Lung (tissue), 12 donors: ENCODE data around the gene PCDH17. TPM values are rescaled to one million over a fixed set of nuclear protein-coding genes. Genes with fewer than 3 reads are reported as not detected.

ENCODE experiments used
- ATAC-seq: fragments of 200-7000 bp; cut with Tn5 transposase; one replicate; pipeline ENCODE4 v1.9.1; 2020; ENCODE audit warnings: moderate number of reproducible peaks; ENCODE audit not compliant: insufficient read depth, low FRiP score
- DNase-seq, 3 donors: peaks; one replicate each; pipeline ENCODE4 v3.0.0-alpha.2; 2013 to 2017
- H3K27ac ChIP-seq, 2 donors: one replicate each; pipeline ENCODE4 v1.5.1; 2013; ENCODE audit warnings: mild to moderate bottlenecking in 2 of 2, moderate library complexity in 2 of 2, control low read depth in 1 of 2, inconsistent platforms in 1 of 2, low read depth in 1 of 2, low read length in 1 of 2
- H3K27me3 ChIP-seq, 3 donors: one replicate each; pipeline ENCODE4 v1.5.1; 2013; ENCODE audit warnings: low read length in 2 of 3; ENCODE audit not compliant: control insufficient read depth in 3 of 3, insufficient read depth in 3 of 3
- H3K36me3 ChIP-seq, 4 donors: one replicate each; pipeline ENCODE4 v1.5.1; 2013; ENCODE audit warnings: low read length in 4 of 4, mild to moderate bottlenecking in 1 of 4, moderate library complexity in 1 of 4; ENCODE audit not compliant: control insufficient read depth in 4 of 4, insufficient read depth in 4 of 4
- H3K4me1 ChIP-seq, 5 donors: one replicate each; pipeline ENCODE4 v1.5.1; 2013; ENCODE audit warnings: low read length in 5 of 5, mild to moderate bottlenecking in 2 of 5, moderate library complexity in 1 of 5; ENCODE audit not compliant: control insufficient read depth in 5 of 5, insufficient read depth in 5 of 5
- H3K4me3 ChIP-seq: one replicate; pipeline ENCODE4 v1.5.1; 2013; ENCODE audit warnings: mild to moderate bottlenecking, control low read depth, moderate library complexity
- H3K9ac ChIP-seq, 2 donors: one replicate each; pipeline ENCODE4 v1.5.1; 2013; ENCODE audit warnings: low read length in 2 of 2, control low read depth in 1 of 2; ENCODE audit not compliant: insufficient read depth in 1 of 2
- H3K9me3 ChIP-seq, 4 donors: one replicate each; pipeline ENCODE4 v1.5.1; 2013; ENCODE audit warnings: low read length in 3 of 4, mild to moderate bottlenecking in 1 of 4, moderate library complexity in 1 of 4; ENCODE audit not compliant: control insufficient read depth in 4 of 4, insufficient read depth in 3 of 4
- CTCF ChIP-seq: IDR thresholded peaks from 2 replicates; pipeline ENCODE4 v1.5.1; 2012; ENCODE audit warnings: mild to moderate bottlenecking; ENCODE audit errors: control extremely low read depth, extremely low read depth
- WGBS, 2 donors: extraction: QIAGEN DNeasy Blood & Tissue Kit; methylation state at CpG; one replicate each; pipeline ENCODE4 v1.1.7; 2013; 5-methylcytosine and 5-hydroxymethylcytosine counted together
- polyA plus RNA-seq, 2 donors: library from polyadenylated mRNA; stranded (reverse); fragments of 200-250 nt; gene quantifications; one replicate each; pipeline ENCODE4 v1.2.1, GENCODE V29; 2013
- total RNA-seq, 2 donors: library from RNA; depleted of rRNA in 1 of 2; stranded (reverse); fragments of >200 nt in 1 of 2; gene quantifications; one replicate each; pipeline ENCODE4 v1.2.1, GENCODE V29; 2014 to 2021
- donor health status: control.
- donor health status: control.
- donor health status: Bipolar disorder and iron deficiency.
- donor health status: healthy.
- donor health status: DM: yes; HTN: yes; CAD: no.

The PCDH17 gene
- total and polyA plus RNA-seq, 4 donors = 3.4 to 64.7 (median 30.2) TPM

- Histone ChIP-seq H3K9me3 (no peaks in the 10 kb centered on the region), H3K4me1 (no peaks in the 10 kb centered on the region), H3K4me3 (no peak overlapping the region), H3K36me3 (peaks cover 0 to 4% (median 0%) of the 10 kb centered on the region in 4 donors), H3K27me3 (no peaks in the 10 kb centered on the region), H3K27ac (no peak overlapping the region), H3K9ac (no peak overlapping the region)
- no peak for ATAC-seq
- 64 to 75% methylated on average over 4 of the region's 4 CpGs for WGBS, 2 donors
- TF ChIP-seq CTCF = no peak
- no peak for DNase-seq
These were observed 50.7 kb downstream of the PCDH17 start for GRCh38 chr13:57682128-57682716.

GRCh38 chr13:57698851-57699250 is 67.3 kb downstream of the PCDH17 start:
- WGBS, 2 donors = 66 to 68% methylated on average over 4 of the region's 4 CpGs
- TF ChIP-seq CTCF = no peak

GRCh38 chr13:57704031-57704430 is 72.5 kb downstream of the PCDH17 start:
- Histone ChIP-seq H3K9me3 (no peaks in the 10 kb centered on the region), H3K27ac (no peak overlapping the region), H3K36me3 (no peaks in the 10 kb centered on the region), H3K4me1 (no peaks in the 10 kb centered on the region), H3K27me3 (no peaks in the 10 kb centered on the region), H3K4me3 (no peak overlapping the region), H3K9ac (no peak overlapping the region)
- 90 to 92% methylated on average over 2 of the region's 2 CpGs for WGBS, 2 donors
- DNase-seq (no peak), ATAC-seq (no peak)
- TF ChIP-seq CTCF = no peak

More at GRCh38 chr13:57698851-57699250, 67.3 kb downstream of the PCDH17 start:
- Histone ChIP-seq H3K9me3 (no peaks in the 10 kb centered on the region), H3K4me1 (no peaks in the 10 kb centered on the region), H3K36me3 (no peaks in the 10 kb centered on the region), H3K27me3 (no peaks in the 10 kb centered on the region), H3K4me3 (no peak overlapping the region), H3K27ac (no peak overlapping the region), H3K9ac (no peak overlapping the region)
- ATAC-seq (no peak), DNase-seq (no peak)

GRCh38 chr13:57716295-57716694 is 84.8 kb downstream of the PCDH17 start:
- no peak overlapping the region for H3K4me3 ChIP-seq
- peak; percentile 69 for ATAC-seq
- no peak overlapping the region for H3K27ac ChIP-seq
- no peaks in the 10 kb centered on the region for H3K4me1 ChIP-seq
- no peaks in the 10 kb centered on the region for H3K27me3 ChIP-seq
- 59 to 73% methylated on average over 3 of the region's 3 CpGs for WGBS, 2 donors
- H3K36me3 ChIP-seq = no peaks in the 10 kb centered on the region
- H3K9me3 ChIP-seq = no peaks in the 10 kb centered on the region
- H3K9ac ChIP-seq = no peak overlapping the region
- peak; percentile 10 for TF ChIP-seq CTCF
- peak; percentile 20 to 51 (median 29) for DNase-seq
